Measurements from ENCODE around the gene LMTK2.

- TF ChIP-seq GATA3 (IDR thresholded peaks at IDR 0.05; ENCODE audit: low read depth, low read length), result no peak
- no peak for TF ChIP-seq GATA2 (IDR thresholded peaks at IDR 0.05; ENCODE audit: low read depth, low read length)
Measured at GRCh38 chr7:98225913-98226614, 119.4 kb downstream of the LMTK2 start.

Measured in SH-SY5Y (cell line).